ENCODE measurements around the gene CYP2B6.

DNA sequence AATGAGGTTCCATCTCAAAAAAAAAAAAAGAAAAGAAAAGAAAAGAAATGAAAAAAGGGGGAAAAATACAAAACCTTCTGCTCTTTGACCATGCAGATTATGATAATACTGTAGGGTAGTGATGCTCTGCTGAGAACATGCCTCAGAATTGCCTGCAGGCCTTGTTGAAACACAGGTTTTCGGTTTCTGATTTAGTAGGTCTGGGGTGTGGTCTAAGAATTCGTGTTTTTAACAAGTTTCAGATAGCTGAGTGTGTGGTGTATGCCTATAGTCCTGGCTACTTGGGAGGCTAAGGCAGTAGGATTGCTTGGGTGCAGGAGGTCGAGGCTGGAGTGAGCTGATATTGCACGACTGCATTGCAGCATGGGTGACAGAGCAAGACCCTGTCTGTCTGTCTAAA lies 14.9 kb upstream of the CYP2B6 start:
- TF ChIP-seq, protein P1, sequence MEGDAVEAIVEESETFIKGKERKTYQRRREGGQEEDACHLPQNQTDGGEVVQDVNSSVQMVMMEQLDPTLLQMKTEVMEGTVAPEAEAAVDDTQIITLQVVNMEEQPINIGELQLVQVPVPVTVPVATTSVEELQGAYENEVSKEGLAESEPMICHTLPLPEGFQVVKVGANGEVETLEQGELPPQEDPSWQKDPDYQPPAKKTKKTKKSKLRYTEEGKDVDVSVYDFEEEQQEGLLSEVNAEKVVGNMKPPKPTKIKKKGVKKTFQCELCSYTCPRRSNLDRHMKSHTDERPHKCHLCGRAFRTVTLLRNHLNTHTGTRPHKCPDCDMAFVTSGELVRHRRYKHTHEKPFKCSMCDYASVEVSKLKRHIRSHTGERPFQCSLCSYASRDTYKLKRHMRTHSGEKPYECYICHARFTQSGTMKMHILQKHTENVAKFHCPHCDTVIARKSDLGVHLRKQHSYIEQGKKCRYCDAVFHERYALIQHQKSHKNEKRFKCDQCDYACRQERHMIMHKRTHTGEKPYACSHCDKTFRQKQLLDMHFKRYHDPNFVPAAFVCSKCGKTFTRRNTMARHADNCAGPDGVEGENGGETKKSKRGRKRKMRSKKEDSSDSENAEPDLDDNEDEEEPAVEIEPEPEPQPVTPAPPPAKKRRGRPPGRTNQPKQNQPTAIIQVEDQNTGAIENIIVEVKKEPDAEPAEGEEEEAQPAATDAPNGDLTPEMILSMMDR (conservative IDR thresholded peaks at IDR 0.05; ENCODE audit: low read depth in 2 of 2) = no peak
- TF ChIP-seq EZH2 (IDR thresholded peaks at IDR 0.05; ENCODE audit: low read depth, unreplicated experiment) (no peak), POLR2AphosphoS5 (IDR thresholded peaks at IDR 0.05; ENCODE audit: low read depth) (no peak), EZH2phosphoT487 (IDR thresholded peaks at IDR 0.05; ENCODE audit: unreplicated experiment) (no peak), STAT1 (IDR thresholded peaks at IDR 0.05; ENCODE audit: unreplicated experiment) (no peak), CREB1 (CRISPR knock-in tag; IDR thresholded peaks at IDR 0.05; ENCODE audit: low read depth) (no peak), JUNB (IDR thresholded peaks at IDR 0.05; ENCODE audit: unreplicated experiment) (no peak), ZNF331 (CRISPR knock-in tag; IDR thresholded peaks at IDR 0.05; ENCODE audit: low read depth) (no peak)
- TF ChIP-seq, protein P2, sequence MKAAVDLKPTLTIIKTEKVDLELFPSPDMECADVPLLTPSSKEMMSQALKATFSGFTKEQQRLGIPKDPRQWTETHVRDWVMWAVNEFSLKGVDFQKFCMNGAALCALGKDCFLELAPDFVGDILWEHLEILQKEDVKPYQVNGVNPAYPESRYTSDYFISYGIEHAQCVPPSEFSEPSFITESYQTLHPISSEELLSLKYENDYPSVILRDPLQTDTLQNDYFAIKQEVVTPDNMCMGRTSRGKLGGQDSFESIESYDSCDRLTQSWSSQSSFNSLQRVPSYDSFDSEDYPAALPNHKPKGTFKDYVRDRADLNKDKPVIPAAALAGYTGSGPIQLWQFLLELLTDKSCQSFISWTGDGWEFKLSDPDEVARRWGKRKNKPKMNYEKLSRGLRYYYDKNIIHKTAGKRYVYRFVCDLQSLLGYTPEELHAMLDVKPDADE (IDR thresholded peaks at IDR 0.05) = no peak
- TF ChIP-seq, protein P3, sequence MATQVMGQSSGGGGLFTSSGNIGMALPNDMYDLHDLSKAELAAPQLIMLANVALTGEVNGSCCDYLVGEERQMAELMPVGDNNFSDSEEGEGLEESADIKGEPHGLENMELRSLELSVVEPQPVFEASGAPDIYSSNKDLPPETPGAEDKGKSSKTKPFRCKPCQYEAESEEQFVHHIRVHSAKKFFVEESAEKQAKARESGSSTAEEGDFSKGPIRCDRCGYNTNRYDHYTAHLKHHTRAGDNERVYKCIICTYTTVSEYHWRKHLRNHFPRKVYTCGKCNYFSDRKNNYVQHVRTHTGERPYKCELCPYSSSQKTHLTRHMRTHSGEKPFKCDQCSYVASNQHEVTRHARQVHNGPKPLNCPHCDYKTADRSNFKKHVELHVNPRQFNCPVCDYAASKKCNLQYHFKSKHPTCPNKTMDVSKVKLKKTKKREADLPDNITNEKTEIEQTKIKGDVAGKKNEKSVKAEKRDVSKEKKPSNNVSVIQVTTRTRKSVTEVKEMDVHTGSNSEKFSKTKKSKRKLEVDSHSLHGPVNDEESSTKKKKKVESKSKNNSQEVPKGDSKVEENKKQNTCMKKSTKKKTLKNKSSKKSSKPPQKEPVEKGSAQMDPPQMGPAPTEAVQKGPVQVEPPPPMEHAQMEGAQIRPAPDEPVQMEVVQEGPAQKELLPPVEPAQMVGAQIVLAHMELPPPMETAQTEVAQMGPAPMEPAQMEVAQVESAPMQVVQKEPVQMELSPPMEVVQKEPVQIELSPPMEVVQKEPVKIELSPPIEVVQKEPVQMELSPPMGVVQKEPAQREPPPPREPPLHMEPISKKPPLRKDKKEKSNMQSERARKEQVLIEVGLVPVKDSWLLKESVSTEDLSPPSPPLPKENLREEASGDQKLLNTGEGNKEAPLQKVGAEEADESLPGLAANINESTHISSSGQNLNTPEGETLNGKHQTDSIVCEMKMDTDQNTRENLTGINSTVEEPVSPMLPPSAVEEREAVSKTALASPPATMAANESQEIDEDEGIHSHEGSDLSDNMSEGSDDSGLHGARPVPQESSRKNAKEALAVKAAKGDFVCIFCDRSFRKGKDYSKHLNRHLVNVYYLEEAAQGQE (IDR thresholded peaks at IDR 0.05; ENCODE audit: unreplicated experiment) = no peak
